ENCODE results near the gene LTBR. TPM values are rescaled to one million over a fixed set of nuclear protein-coding genes. Genes with fewer than 3 reads are reported as not detected.

The LTBR gene
- polyA plus RNA-seq, 1 donor from 2014 or later: not detected

GRCh38 chr12:6382982-6383381 is 980 bp upstream of the LTBR start:
- no peak overlapping the region for H2AFZ ChIP-seq (ENCODE audit: low read depth, low read length)
- H3K9me3 ChIP-seq (ENCODE audit: low read length): no peaks in the 10 kb centered on the region
- no peaks in the 10 kb centered on the region for H3K9me2 ChIP-seq (ENCODE audit: insufficient read depth, low read length)
- no peaks in the 10 kb centered on the region for H3K79me2 ChIP-seq (replicated peaks; ENCODE audit: insufficient read depth, low read length)
- H3K27ac ChIP-seq (ENCODE audit: low read length): no peak overlapping the region
- no peak overlapping the region for H3K4me3 ChIP-seq (ENCODE audit: low read length)
- H3F3A ChIP-seq (ENCODE audit: insufficient read depth, low read length, poor library complexity, severe bottlenecking): no peaks in the 10 kb centered on the region
- no peaks in the 10 kb centered on the region for H3K27me3 ChIP-seq (ENCODE audit: insufficient read depth, low read depth, low read length)
- H3K9ac ChIP-seq (ENCODE audit: low read length): no peak overlapping the region
- no peak overlapping the region for H3K4me2 ChIP-seq (ENCODE audit: low read length)
- no peaks in the 10 kb centered on the region for H3K36me3 ChIP-seq (ENCODE audit: insufficient read depth, low read length)
- no peak for TF ChIP-seq POLR2AphosphoS5 (IDR thresholded peaks at IDR 0.05)
- TF ChIP-seq EP300 (conservative IDR thresholded peaks at IDR 0.05; ENCODE audit: poor library complexity, severe bottlenecking): no peak
- TF ChIP-seq RAD21 (conservative IDR thresholded peaks at IDR 0.05): no peak
- TF ChIP-seq REST (IDR thresholded peaks at IDR 0.05; ENCODE audit: borderline replicate concordance): no peak
- no peak for TF ChIP-seq SMC3 (conservative IDR thresholded peaks at IDR 0.05; ENCODE audit: poor library complexity)
- no peak for TF ChIP-seq CTCF (IDR thresholded peaks at IDR 0.05; ENCODE audit: poor library complexity, severe bottlenecking)
- no peak for TF ChIP-seq MXI1 (conservative IDR thresholded peaks at IDR 0.05; ENCODE audit: poor library complexity, severe bottlenecking)
- TF ChIP-seq TAF1 (IDR thresholded peaks at IDR 0.05; ENCODE audit: low read depth): no peak
- no peaks in the 10 kb centered on the region for H4K20me1 ChIP-seq (ENCODE audit: insufficient read depth)

GRCh38 chr12:6384499-6385436 is 806 bp downstream of the LTBR start:
- H3K79me2 ChIP-seq (replicated peaks; ENCODE audit: insufficient read depth, low read length): no peaks in the 10 kb centered on the region
- no peak overlapping the region for H3K4me2 ChIP-seq (ENCODE audit: low read length)
- H3K36me3 ChIP-seq (ENCODE audit: insufficient read depth, low read length): no peaks in the 10 kb centered on the region
- H3K27me3 ChIP-seq (ENCODE audit: insufficient read depth, low read depth, low read length): no peaks in the 10 kb centered on the region
- TF ChIP-seq CTCF (IDR thresholded peaks at IDR 0.05; ENCODE audit: poor library complexity, severe bottlenecking) (no peak), TAF1 (IDR thresholded peaks at IDR 0.05; ENCODE audit: low read depth) (no peak), POLR2AphosphoS5 (IDR thresholded peaks at IDR 0.05) (no peak), EZH2 (IDR thresholded peaks at IDR 0.05; ENCODE audit: borderline replicate concordance, insufficient read depth, low read length, poor library complexity, severe bottlenecking) (no peak), MXI1 (conservative IDR thresholded peaks at IDR 0.05; ENCODE audit: poor library complexity, severe bottlenecking) (no peak), REST (IDR thresholded peaks at IDR 0.05; ENCODE audit: borderline replicate concordance) (no peak), EP300 (conservative IDR thresholded peaks at IDR 0.05; ENCODE audit: poor library complexity, severe bottlenecking) (no peak), SMC3 (conservative IDR thresholded peaks at IDR 0.05; ENCODE audit: poor library complexity) (no peak), RAD21 (conservative IDR thresholded peaks at IDR 0.05) (no peak)
- H3K9me2 ChIP-seq (ENCODE audit: insufficient read depth, low read length): no peaks in the 10 kb centered on the region
- H4K20me1 ChIP-seq (ENCODE audit: insufficient read depth): no peaks in the 10 kb centered on the region
- H3K27ac ChIP-seq (ENCODE audit: low read length): no peak overlapping the region
- H2AFZ ChIP-seq (ENCODE audit: low read depth, low read length): no peak overlapping the region
- H3F3A ChIP-seq (ENCODE audit: insufficient read depth, low read length, poor library complexity, severe bottlenecking): no peaks in the 10 kb centered on the region
- H3K9ac ChIP-seq (ENCODE audit: low read length): no peak overlapping the region
- no peaks in the 10 kb centered on the region for H3K9me3 ChIP-seq (ENCODE audit: low read length)
- H3K4me3 ChIP-seq (ENCODE audit: low read length): no peak overlapping the region
